Stomach (tissue), 19 donors: ENCODE measurements around the gene TNFRSF14. TPM values are rescaled to one million over a fixed set of nuclear protein-coding genes. Genes with fewer than 3 reads are reported as not detected.

Experiments used
- DNase-seq, 2 donors: peaks; one replicate each; pipeline versions ENCODE4 v3.0.0 to v3.0.0-alpha.2; 2013 to 2019
- H3K27ac ChIP-seq, 5 donors: fragments of 200-600 bp in 4 of 5; sonication (generic) in 4 of 5; one replicate each; pipeline ENCODE4 v1.5.1; 2013 to 2019; ENCODE audit warnings: mild to moderate bottlenecking in 1 of 5, moderate library complexity in 1 of 5
- H3K27me3 ChIP-seq, 3 donors: fragments of 200-600 bp; sonication (generic); one replicate each; pipeline ENCODE4 v1.5.1; 2017 to 2019; ENCODE audit warnings: mixed run types in 1 of 3
- H3K36me3 ChIP-seq, 4 donors: fragments of 200-600 bp; sonication (generic); 1 replicate in 3 of 4; 2 replicates in 1 of 4; pipeline ENCODE4 v1.5.1; 2016 to 2019
- H3K4me1 ChIP-seq, 4 donors: fragments of 200-600 bp; sonication (generic); one replicate each; pipeline ENCODE4 v1.5.1; 2016 to 2019
- H3K4me3 ChIP-seq, 4 donors: fragments of 200-600 bp; sonication (generic) in 3 of 4; one replicate each; pipeline ENCODE4 v1.5.1; 2016 to 2019; ENCODE audit warnings: mild to moderate bottlenecking in 1 of 4
- H3K9me3 ChIP-seq, 4 donors: fragments of 200-600 bp; sonication (generic); one replicate each; pipeline ENCODE4 v1.5.1; 2016 to 2019
- CTCF ChIP-seq, 7 experiments: fragments of 450-650 bp in 4 of 7; fragments of 200-600 bp in 3 of 7; sonication (generic) in 3 of 7; IDR thresholded peaks; one replicate each; pipeline ENCODE4 v1.5.1; 2016 to 2019; ENCODE audit warnings: antibody characterized with exemption in 7 of 7, control low read depth in 2 of 7, mild to moderate bottlenecking in 1 of 7
- EP300 ChIP-seq: sonication (generic); formaldehyde crosslinking; IDR thresholded peaks from one replicate; pipeline ENCODE4 v1.6.1; 2017; ENCODE audit warnings: antibody characterized with exemption
- POLR2A ChIP-seq, 4 donors: fragments of 450-650 bp; IDR thresholded peaks; one replicate each; pipeline ENCODE4 v1.6.1; 2016; ENCODE audit warnings: antibody characterized with exemption in 4 of 4, control low read depth in 2 of 4, mild to moderate bottlenecking in 1 of 4, moderate library complexity in 1 of 4
- POLR2AphosphoS5 ChIP-seq, 3 donors: sonication (generic); formaldehyde crosslinking; IDR thresholded peaks; one replicate each; pipeline ENCODE4 v1.6.1; 2016; ENCODE audit warnings: antibody characterized with exemption in 3 of 3
- WGBS, 5 donors: extraction: QIAGEN DNeasy Blood & Tissue Kit in 3 of 5; methylation state at CpG; one replicate each; pipeline versions ENCODE4 v1.1.5 to v1.1.7; 2013 to 2018; 5-methylcytosine and 5-hydroxymethylcytosine counted together
- intact Hi-C: fragments of 100-400 bp; cut with DNase I; formaldehyde crosslinking; loops from one replicate; pipeline ENCODE4 v1.15.1; 2023; ENCODE audit warnings: low total_unique reads
- long read RNA-seq, 10 donors: transcript quantifications; one replicate each; lab custom pipeline, GENCODE V29; 2026
- polyA plus RNA-seq, 3 donors: library from polyadenylated mRNA; stranded (reverse); fragments of 200-250 nt; gene quantifications; one replicate each; pipeline ENCODE4 v1.2.3, GENCODE V29; 2013
- total RNA-seq, 5 donors: library from RNA; depleted of rRNA; stranded (reverse); fragments of >200 nt; gene quantifications; one replicate each; pipeline versions ENCODE4 v1.1.0 to v1.2.3, GENCODE V29; 2014 to 2016
- donor health status: healthy with polysubstance abuse.
- donor health status: Bipolar disorder and iron deficiency.
- donor health status: healthy.

The TNFRSF14 gene
- total RNA-seq (100 to 1,000 TPM in 3 of 5 donors, 10 to 100 TPM in 2; 33.2 to 413 (median 301) TPM), polyA plus RNA-seq (100 to 1,000 TPM in 1 of 3 donors, 10 to 100 TPM in 2; 58.0 to 128 (median 64.8) TPM)
- long read RNA-seq, donor 1, partial matches to known transcripts, result 7 of 10 reads
- long read RNA-seq, donor 1, other reads (novel, unspliced or antisense), result 0 of 10 reads
- long read RNA-seq, donor 2, partial matches to known transcripts, result 0 of 10 reads
- long read RNA-seq, donor 2, other reads (novel, unspliced or antisense), result 0 of 10 reads
- long read RNA-seq, donor 3, transcript TNFRSF14-201 (8 exons, 1,707 nt), result major isoform, 5 of 6 reads
- long read RNA-seq, donor 3, partial matches to known transcripts, result 0 of 6 reads
- long read RNA-seq, donor 3, other reads (novel, unspliced or antisense), result 0 of 6 reads
- long read RNA-seq, donor 4, partial matches to known transcripts, result 0 of 2 reads
- long read RNA-seq, donor 4, other reads (novel, unspliced or antisense), result 0 of 2 reads
- long read RNA-seq, donor 5, transcript TNFRSF14-214 (3 exons, 957 nt), result major isoform, 6 of 8 reads
- long read RNA-seq, donor 5, partial matches to known transcripts, result 0 of 8 reads
- long read RNA-seq, donor 5, other reads (novel, unspliced or antisense), result 0 of 8 reads
- long read RNA-seq, donor 6, result 0 reads
- long read RNA-seq, donor 7, partial matches to known transcripts, result 0 of 9 reads
- long read RNA-seq, donor 7, other reads (novel, unspliced or antisense), result 0 of 9 reads
- long read RNA-seq, donor 8, partial matches to known transcripts, result 0 of 4 reads
- long read RNA-seq, donor 8, other reads (novel, unspliced or antisense), result 0 of 4 reads
- long read RNA-seq, donor 9, partial matches to known transcripts, result 7 of 12 reads
- long read RNA-seq, donor 9, other reads (novel, unspliced or antisense), result 0 of 12 reads
- long read RNA-seq, donor 10, partial matches to known transcripts, result 0 of 3 reads
- long read RNA-seq, donor 10, other reads (novel, unspliced or antisense), result 0 of 3 reads

GRCh38 chr1:2556277-2556677 is at the start of gene TNFRSF14:
Gene TNFRSF14 (plus strand): TSS chr1:2556371. CDS start chr1:2556665, 294 bp downstream.
- peaks cover 35 to 59% (median 55%) of the 10 kb centered on the region in 4 donors for H3K4me1 ChIP-seq
- H3K4me3 ChIP-seq, result peak within 1 kb of the TSS; percentile 62 to 78 (median 72)
- no peaks in the 10 kb centered on the region for H3K9me3 ChIP-seq
- H3K36me3 ChIP-seq, result peaks cover 24 to 36% (median 33%) of the 10 kb centered on the region in 4 donors
- peak; percentile 74 to 87 for DNase-seq
- peak within 1 kb of the TSS; percentile 92 to 98 (median 95) for H3K27ac ChIP-seq
- TF ChIP-seq POLR2AphosphoS5 (IDR thresholded peaks at IDR 0.05) (peak in 2 of 3 donors; percentile 55 to 73), POLR2A (IDR thresholded peaks at IDR 0.05) (no peak)
- H3K27me3 ChIP-seq, result no peaks in the 10 kb centered on the region
- intact Hi-C loops, result no loop called here
- 0% methylated on average over 9 to 16 of the region's 16 CpGs for WGBS, 5 donors

- intact Hi-C loops, result no loop called here
- peaks cover 0 to 32% (median 4%) of the 10 kb centered on the region in 4 donors for H3K4me1 ChIP-seq
- H3K27me3 ChIP-seq, result peaks cover 4 to 43% (median 43%) of the 10 kb centered on the region in 3 donors
- 35 to 68% (median 55%) methylated on average over 5 to 15 of the region's 15 CpGs for WGBS, 5 donors
- DNase-seq, result no peak
- H3K4me3 ChIP-seq, result no peak overlapping the region
- H3K27ac ChIP-seq, result no peak overlapping the region
- TF ChIP-seq POLR2AphosphoS5 (IDR thresholded peaks at IDR 0.05) (no peak), EP300 (no peak), POLR2A (IDR thresholded peaks at IDR 0.05) (no peak), CTCF (IDR thresholded peaks at IDR 0.05) (no peak)
- H3K36me3 ChIP-seq, result peaks cover 40 to 50% (median 48%) of the 10 kb centered on the region in 4 donors
- no peaks in the 10 kb centered on the region for H3K9me3 ChIP-seq
Measured at GRCh38 chr1:2506901-2507565, 49.1 kb upstream of the TNFRSF14 start.

- Histone ChIP-seq H3K4me3 (no peak overlapping the region), H3K27me3 (peaks cover 4 to 36% (median 36%) of the 10 kb centered on the region in 3 donors), H3K27ac (no peak overlapping the region), H3K9me3 (no peaks in the 10 kb centered on the region), H3K4me1 (peaks cover 0 to 32% (median 4%) of the 10 kb centered on the region in 4 donors), H3K36me3 (peaks cover 47 to 57% (median 55%) of the 10 kb centered on the region in 4 donors)
- intact Hi-C loops, result no loop called here
- no peak for TF ChIP-seq POLR2A (IDR thresholded peaks at IDR 0.05)
- TF ChIP-seq POLR2AphosphoS5 (IDR thresholded peaks at IDR 0.05), result no peak
- no peak for TF ChIP-seq CTCF (IDR thresholded peaks at IDR 0.05)
- no peak for TF ChIP-seq EP300
- WGBS, 5 donors, result 86 to 91% (median 90%) methylated on average over 6 of the region's 6 CpGs; no CpG with 5 or more reads in 1 of the 5 donors
- DNase-seq, result no peak
Measured at GRCh38 chr1:2507744-2508155, 48.4 kb upstream of the TNFRSF14 start.

GRCh38 chr1:2508180-2508579 is 48.0 kb upstream of the TNFRSF14 start:
- whole genome bisulfite sequencing, 5 donors, result 84 to 89% (median 87%) methylated on average over 9 to 24 of the region's 24 CpGs
- intact Hi-C loops, result no loop called here
- Histone ChIP-seq H3K27ac (no peak overlapping the region), H3K27me3 (peaks cover 4 to 33% (median 32%) of the 10 kb centered on the region in 3 donors), H3K4me3 (no peak overlapping the region), H3K4me1 (peaks cover 0 to 32% (median 4%) of the 10 kb centered on the region in 4 donors), H3K36me3 (peaks cover 51 to 62% (median 59%) of the 10 kb centered on the region in 4 donors), H3K9me3 (no peaks in the 10 kb centered on the region)
- no peak for DNase-seq
- TF ChIP-seq POLR2A (IDR thresholded peaks at IDR 0.05), result no peak
- TF ChIP-seq POLR2AphosphoS5 (IDR thresholded peaks at IDR 0.05), result no peak
- TF ChIP-seq EP300, result no peak
- TF ChIP-seq CTCF (IDR thresholded peaks at IDR 0.05), result no peak
